HL-60 (cell line): ENCODE data around the gene DLGAP3.

ENCODE experiments used
- DNase-seq, 2 experiments: peaks; one replicate each; pipeline ENCODE4 v3.0.0-alpha.2; 2010 to 2020; ENCODE audit warnings: low read depth in 1 of 2, low spot score in 1 of 2
- H3K27ac ChIP-seq: fragments of 250-450 bp; sonication (Bioruptor Pico); replicated peaks from 2 replicates; pipeline ENCODE4 v1.5.1; 2020; ENCODE audit warnings: mild to moderate bottlenecking, moderate library complexity
- H3K27me3 ChIP-seq: fragments of 250-450 bp; sonication (Bioruptor Pico); 2 replicates; pipeline ENCODE4 v1.5.1; 2021; ENCODE audit warnings: mild to moderate bottlenecking, moderate library complexity; ENCODE audit not compliant: insufficient read depth, poor library complexity, severe bottlenecking
- H3K4me3 ChIP-seq: replicated peaks from 2 replicates; pipeline ENCODE4 v1.5.1; 2011; ENCODE audit warnings: mild to moderate bottlenecking, control low read depth, low read length; ENCODE audit not compliant: insufficient read depth
- CTCF ChIP-seq: IDR thresholded peaks from one replicate; pipeline ENCODE4 v1.5.1; 2011; ENCODE audit warnings: low read length, control low read depth, inconsistent platforms; ENCODE audit not compliant: insufficient read depth
- GABPA ChIP-seq: IDR thresholded peaks from 2 replicates; pipeline ENCODE4 v1.6.1; 2012; ENCODE audit warnings: low read depth
- POLR2AphosphoS5 ChIP-seq: IDR thresholded peaks from 2 replicates; pipeline ENCODE4 v1.6.1; 2012; ENCODE audit warnings: low read depth
- REST ChIP-seq: IDR thresholded peaks from 2 replicates; pipeline ENCODE4 v1.6.1; 2012; ENCODE audit warnings: low read depth; ENCODE audit not compliant: insufficient replicate concordance
- SPI1 ChIP-seq: IDR thresholded peaks from 2 replicates; pipeline ENCODE4 v1.6.1; 2012; ENCODE audit warnings: low read depth, mild to moderate bottlenecking, borderline replicate concordance

The DLGAP3 gene

GRCh38 chr1:34858901-34859445 lies 70.5 kb downstream of the DLGAP3 start:
- Histone ChIP-seq H3K4me3 (peak overlapping the region; percentile 84), H3K27ac (peak overlapping the region; percentile 80), H3K27me3 (no peaks in the 10 kb centered on the region)
- no peak for DNase-seq
- no peak for TF ChIP-seq GABPA
- TF ChIP-seq SPI1: no peak
- TF ChIP-seq POLR2AphosphoS5: no peak
- no peak for TF ChIP-seq REST

GRCh38 chr1:34856697-34857096 lies 72.8 kb downstream of the DLGAP3 start:
- TF ChIP-seq SPI1 (no peak), REST (no peak), GABPA (no peak), CTCF (no peak), POLR2AphosphoS5 (no peak)

GRCh38 chr1:34852677-34853217 lies 76.7 kb downstream of the DLGAP3 start:
- TF ChIP-seq CTCF: peak; percentile 99
- no peak for TF ChIP-seq GABPA
- TF ChIP-seq REST: no peak
- TF ChIP-seq SPI1: peak; percentile 48; the same call in 1 of the 2 replicates
- peak; percentile 29; the same call in 1 of the 2 replicates for TF ChIP-seq POLR2AphosphoS5
- no peak overlapping the region for H3K27ac ChIP-seq
- H3K4me3 ChIP-seq: no peak overlapping the region
- DNase-seq: peak; percentile 91 to 94
- H3K27me3 ChIP-seq: no peaks in the 10 kb centered on the region

More at GRCh38 chr1:34856697-34857096, 72.8 kb downstream of the DLGAP3 start:
- Histone ChIP-seq H3K4me3 (no peak overlapping the region), H3K27ac (no peak overlapping the region), H3K27me3 (no peaks in the 10 kb centered on the region)
- DNase-seq: no peak
